RKO (cell line): ENCODE measurements around the gene SMOC1.

Experiments
- DNase-seq: peaks from one replicate; pipeline ENCODE4 v3.0.0-alpha.2; 2016; ENCODE audit warnings: low spot score

The SMOC1 gene

DNA sequence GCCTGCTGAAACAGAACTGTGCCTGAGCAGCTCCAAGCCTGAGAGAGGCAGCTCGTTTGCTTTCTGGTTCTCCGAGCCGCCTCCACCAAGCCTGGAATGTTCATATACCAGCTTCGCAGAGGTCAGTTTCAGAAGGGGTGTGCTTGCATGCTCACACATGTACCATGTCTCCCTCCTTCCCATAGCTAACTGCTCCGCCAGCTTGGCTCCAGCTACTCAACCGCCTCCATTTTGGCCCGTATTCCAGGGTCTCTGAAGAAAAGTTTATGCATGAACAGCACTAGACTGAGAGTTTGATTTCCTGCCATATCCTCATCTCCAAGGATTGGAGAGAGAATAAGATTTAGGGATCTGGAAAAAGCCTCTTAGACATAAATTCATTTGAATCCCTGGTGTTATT is 103.7 kb downstream of the SMOC1 start:
- no peak for DNase-seq

DNA sequence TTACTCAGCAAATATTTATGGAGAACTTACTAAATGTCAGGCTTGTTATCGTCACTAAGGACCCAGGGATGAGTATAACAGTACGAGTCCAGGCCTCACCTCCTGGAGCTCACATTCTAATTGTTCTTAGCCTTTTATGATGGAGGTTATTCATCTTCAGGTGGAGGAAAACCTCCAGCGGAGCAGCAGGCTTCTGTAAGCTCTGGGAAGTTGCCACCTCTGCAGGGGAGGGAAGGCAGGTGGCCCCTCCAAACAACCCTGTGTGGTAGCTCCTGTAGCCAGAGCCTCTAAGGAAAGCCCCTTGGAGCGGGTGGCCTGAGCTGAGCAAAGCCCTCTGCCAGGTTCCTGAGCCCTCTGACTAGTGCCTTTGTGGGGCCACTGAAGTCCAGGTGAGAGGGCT is 104.1 kb downstream of the SMOC1 start:
- DNase-seq = no peak

DNA sequence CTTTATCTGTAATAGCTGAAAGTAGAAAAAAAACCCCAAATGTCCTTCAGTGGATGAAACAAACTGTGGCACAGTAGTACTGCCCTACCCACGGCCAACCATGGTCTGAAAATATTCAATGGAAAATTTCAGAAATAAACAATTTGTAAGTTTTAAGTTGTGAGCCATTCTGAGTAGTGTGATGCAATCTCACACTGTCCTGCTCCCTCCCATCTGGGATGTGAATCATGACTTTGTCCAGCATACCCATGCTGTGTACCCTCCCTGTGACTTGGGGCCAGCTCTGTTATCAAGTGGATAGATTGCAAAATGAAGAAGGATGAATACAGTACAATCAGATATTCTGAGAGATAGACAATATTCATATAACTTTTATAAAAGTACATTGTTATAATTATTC is 106.2 kb downstream of the SMOC1 start:
- no peak for DNase-seq

DNA sequence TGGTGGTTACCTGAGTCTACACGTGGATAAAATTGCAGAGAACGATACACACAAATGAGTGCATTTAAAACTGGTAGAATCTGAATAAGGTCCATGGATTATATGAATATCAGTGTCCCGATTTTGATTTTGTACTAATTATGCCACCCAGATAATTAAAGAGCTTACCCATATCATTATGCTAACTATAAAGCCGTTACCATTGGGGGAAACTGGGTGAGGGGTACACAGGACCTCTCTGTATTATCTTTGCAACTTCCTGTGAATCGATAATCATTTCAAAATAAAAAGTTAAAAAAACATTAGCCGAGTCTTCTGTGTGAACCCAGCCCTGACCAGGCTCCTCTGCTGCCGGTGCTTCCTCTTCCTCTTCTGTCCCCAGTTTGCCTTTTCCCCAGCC is 107.1 kb downstream of the SMOC1 start:
- DNase-seq = no peak

DNA sequence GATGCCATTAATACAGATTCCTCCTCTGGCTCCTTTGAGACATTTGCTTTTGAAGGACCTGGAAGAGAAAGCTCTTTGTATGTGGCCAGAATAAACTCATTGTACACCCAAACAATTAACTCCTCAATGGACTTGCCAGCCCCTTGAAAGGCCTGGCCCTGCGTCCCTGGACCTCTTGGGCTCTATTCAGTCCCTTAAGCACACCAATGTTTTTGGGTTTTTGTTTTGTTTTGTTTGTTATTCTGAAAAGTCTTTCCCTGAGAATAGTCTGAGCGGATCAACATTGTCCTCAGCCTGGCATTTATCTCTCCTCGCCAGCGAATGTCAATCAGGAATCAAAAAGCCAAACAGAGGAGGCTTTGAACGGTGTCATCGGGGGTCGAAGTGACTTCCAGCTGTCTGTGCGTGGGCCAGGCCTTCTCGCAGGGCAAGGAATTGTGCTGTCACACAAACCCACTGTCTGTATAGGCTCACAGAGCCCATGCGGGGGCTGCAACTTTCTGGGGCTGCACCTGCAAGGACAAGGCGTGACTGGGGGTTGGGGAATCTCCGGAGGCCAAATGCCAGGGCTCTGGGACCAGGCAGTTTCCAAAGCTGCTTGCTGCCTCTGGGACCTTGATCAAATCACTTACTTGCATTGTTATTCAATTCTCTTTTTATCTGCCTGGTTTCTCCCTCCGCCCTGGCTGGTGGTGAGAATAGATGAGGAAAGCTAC is 108.3 kb downstream of the SMOC1 start:
- no peak for DNase-seq

DNA sequence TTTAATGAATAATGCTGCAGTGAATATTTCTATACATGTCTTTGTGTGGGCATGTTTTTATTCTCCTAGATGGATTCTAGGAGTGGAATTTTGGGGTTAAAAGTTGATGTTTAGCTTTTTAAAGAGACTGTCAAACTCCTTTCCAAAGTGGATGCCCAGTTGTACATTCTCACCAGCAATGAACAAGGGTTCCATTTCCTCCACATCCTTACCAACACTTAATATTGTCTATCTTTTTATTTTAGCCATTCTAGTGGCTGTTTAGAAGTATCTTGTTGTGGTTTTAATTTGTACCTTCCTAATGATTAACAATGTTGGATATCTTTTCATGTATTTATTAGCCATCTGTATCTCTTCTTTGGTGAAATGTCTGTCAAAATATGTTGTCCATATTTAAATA is 109.8 kb downstream of the SMOC1 start:
- no peak for DNase-seq

DNA sequence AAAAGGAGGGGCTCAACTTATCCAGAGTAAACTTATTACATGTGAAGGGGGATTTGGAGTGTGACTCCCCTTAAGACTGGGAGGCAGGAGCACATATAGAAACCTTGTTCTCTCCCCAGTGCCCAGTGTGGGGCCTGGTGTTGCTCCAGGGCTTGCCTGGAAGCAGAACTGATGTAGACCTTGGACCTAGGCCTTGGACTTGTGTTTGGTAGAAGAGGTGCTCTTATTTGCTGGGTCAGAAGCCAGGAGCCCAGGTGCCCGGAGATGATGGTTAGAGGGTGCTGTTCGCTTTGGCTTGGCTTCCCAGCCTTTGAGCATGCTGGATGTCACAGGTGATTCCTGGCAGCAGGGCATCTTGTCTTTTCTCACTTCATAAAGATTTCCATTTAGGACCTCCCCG is 110.4 kb downstream of the SMOC1 start:
- DNase-seq = no peak

DNA sequence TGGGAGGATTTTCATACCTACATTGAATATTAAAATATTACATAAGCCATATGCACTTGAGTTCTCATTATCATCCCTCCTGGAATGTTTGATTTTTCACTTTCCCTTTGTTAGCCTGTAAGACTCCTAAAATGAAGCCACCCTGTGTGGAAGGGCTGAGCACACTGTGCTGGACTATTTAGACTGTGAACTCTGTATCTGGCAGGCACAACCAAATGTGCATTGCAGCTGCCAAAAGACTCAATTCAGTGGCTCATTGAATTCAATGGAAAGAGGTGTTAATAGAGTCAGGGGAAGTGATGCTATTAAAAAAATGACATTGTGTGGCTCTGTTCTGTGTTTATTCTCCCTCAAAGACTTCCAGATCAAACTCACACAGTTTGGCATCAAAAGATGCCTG is 111.1 kb downstream of the SMOC1 start:
- DNase-seq = no peak

DNA sequence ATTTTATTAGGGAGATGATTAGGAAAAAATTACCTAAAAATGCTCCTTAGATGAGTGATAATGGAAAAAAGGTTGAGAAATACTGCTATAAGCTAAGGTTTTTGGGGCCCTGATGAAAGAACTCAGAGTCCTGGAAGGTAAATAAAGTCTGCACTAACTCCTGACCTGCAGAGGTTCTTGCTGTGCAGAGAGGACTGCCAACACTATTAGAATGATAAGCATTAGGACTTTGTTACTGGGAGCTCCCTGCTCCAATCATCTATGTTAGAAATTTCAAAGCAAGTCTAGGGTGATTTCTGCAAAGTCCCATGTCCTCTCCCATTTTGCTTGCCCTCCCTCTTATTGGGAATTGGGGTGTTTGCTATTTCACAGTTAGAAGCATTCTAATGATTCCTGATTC is 112.2 kb downstream of the SMOC1 start:
- DNase-seq = no peak

DNA sequence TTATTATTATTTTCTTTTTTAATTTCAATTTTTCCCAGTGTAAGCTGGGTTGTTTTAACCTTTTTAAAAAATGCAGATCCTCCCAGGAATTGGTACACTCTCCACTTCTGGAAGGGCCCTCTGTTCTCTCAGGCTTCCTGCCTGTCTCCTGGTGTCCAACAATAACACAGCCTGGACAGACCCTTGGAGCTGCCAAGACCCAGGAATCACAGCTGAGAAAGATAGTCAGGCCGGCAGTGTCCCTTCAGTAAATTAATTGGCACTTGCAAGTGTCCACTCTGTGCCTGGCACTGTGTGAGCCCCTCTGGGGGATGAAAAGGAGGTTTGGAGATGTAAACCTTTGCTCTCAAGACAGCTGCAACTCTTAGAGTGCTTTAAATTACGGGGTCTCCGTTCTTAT is 113.3 kb downstream of the SMOC1 start:
- no peak for DNase-seq

DNA sequence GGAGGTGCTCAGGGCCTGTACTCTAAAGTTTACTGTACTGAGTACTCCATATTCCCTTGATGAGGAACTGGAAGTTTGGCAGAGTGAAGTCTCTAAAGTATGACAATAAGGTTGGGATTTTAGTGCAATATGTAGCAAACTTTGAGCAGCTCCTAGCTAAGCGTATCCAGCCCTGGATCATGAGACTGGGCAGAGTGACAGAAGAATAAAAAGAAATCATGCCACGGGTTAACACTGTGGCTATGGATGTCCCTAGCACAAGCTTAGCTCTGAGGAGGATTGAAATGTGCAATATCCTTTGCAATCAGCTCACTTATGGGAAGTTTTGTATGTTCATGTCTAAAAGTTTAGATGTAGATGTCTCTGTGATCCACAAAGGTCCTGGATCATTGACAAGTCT is 114.1 kb downstream of the SMOC1 start:
- DNase-seq = no peak

DNA sequence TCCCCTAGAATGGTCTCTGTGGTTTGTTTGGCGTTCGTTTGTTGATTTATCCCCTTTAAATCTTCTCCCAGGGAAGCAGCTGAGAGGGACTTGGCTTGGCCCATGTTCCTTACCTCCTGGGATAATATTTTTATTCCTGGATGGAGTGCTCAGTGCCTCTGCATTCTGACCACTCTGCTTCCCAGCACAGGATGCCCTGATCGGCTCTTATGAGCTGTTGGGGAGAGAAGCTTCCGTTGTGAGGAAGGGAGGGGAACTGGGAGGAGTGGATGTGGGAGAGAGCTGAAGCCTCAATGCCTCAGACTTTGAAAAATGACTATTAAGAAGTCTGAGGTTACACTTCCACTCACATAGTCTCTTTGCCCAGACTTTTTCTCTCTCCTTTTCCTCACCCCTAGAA is 114.8 kb downstream of the SMOC1 start:
- DNase-seq = no peak

DNA sequence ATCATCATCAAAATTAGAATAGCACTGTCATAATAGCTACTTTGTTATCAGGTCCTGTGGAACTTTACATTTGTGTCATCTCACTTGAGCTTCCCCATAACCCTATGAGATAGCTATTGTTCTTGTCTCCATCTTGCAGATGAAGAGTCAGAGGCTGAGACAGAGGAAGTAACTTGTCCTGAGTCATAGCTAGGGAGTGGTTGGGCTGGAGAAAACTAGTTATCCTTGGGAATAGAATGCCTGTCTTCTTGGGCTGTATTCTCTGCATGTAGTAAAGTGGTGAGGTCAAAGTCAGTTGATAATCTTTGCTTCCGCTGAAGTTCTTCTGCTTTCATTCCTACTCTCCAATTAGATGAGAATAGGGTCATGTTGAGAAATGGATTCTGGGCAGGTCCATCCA is 117.0 kb downstream of the SMOC1 start:
- DNase-seq = peak; percentile 30

DNA sequence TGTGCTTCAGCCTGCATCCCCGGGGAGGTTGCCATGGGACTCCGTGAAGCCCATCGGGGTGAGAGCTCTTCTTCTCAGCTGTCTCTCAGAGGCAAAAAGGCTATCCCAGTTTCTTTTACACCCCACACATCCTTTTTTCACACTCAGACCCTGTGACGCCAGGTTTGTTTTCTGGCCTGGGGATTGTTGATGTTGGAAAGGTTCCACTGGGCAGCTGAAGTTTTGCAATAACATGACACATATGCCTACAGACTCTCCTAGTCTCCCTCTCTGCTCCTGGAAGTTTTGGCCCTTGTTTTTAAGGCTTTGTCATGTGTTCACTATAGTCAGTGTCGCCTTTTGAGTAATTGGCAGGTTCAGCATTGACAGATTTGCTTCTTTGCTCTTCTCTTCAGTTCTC is 118.6 kb downstream of the SMOC1 start:
- no peak for DNase-seq

DNA sequence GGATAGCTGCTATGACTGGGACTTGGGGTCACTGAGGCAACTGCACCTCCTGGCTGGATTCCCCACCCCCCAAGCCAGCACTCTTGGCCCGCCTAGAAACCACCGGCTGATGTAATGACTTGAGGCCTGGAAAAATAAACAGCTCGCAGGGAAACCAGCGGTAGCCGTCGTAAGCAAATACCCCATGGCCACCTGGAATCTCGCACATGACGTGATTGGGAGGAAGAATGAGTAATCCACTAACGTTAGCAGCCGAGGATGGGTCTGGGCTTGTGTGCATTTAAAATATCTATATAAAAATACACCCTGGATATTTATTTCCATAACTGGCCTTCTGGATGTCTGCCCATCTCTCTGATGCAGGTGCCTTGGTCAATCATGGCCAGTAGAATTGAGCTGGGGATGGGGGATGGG is 120.1 kb downstream of the SMOC1 start:
- no peak for DNase-seq

DNA sequence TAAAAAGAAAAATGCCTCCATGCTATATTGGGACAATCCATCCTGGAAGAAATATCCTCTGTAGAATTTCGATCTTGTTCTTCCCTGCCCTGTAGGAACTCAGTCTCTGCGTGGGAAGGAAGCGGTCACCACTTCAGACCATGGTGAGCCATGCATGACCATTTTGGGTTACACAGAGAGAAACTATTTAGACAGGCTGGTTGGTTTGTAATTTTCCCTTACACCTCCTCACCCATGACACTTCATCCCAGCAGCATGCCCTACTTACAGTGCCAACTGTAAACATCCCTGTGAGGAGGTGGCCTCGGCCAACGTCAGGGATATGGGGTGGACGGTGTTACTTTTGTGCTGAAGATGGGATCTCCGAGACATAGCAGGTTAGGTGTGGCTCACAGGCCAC is 121.4 kb downstream of the SMOC1 start:
- no peak for DNase-seq

DNA sequence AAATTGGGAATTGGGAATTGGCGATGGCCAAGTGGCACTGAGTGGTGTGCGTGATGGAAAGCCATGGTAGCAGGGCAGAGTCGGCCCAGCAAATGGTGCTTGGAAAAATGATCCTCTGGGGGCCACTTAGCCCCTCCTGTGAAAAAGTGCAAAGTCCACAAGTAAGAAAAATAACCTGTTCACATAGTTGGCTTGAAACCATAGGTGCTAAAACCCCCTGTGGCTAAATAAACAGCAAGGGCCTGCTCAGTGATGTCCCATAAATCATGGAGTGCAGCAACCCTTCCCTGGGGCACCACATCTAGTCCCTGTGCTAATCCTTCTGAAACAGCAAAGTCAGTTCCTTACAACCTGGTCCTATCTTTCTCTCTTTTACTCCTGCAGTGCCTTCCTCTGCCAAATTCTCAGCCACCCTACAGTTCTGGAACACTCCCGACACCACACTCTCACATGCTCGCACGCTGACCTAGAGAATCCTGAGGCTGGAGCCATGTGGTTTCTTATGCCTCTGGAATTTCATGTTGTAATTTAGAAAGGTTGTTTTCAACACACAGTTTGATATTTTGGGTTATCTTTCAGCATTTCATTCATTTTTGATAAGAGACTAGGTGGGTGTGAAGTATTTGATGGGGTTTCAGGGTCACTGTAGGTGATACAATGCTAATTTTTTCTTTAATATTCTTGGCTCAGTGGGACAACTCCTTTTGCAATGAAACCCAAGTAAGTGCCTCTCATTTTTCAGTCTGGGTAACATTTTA is 123.6 kb downstream of the SMOC1 start:
- no peak for DNase-seq

DNA sequence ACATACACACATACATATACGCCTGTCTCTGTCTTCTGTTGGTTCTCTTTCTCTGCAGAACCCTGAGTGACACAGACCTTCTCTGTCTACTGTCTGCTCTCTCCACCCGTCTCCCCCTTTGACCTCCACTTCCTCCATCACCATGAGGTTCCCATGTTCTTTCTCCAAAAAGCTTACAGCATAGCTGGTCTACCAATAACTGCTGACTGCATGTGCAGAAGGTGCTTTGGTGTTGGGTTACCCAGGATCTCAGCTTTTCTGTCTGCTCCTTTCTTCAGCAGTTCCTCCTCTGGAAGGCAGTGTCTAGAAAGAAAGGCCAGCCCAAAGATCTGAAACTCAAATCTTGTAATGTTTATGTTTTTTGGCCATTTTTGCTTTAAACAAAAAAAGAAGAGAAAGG is 125.6 kb downstream of the SMOC1 start:
- DNase-seq = no peak

DNA sequence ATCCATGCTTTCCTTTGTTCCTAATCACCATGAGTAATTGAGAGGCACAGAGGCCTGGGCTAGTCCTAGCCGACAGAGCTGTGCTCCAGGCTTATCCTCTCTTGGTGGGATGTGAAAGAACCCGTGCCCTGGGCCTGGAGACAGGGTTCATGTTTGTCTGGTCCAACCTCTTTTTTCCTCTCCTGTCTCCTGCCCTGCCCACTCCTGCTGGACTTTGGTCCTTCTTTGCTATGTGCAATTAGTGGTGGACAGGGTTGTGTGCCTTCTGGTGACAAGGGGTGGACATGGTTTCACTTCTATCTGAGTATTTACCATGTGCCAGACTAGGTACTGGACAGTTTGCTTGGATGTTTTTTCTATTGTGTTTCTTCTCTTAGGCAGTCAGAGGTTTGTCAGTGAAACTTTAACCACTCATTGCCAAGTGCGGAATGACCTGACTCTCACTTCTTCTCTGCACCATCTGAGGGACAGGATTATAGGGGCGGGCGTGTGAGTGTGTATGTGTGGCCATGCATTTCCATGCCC is 126.1 kb downstream of the SMOC1 start:
- DNase-seq = no peak

DNA sequence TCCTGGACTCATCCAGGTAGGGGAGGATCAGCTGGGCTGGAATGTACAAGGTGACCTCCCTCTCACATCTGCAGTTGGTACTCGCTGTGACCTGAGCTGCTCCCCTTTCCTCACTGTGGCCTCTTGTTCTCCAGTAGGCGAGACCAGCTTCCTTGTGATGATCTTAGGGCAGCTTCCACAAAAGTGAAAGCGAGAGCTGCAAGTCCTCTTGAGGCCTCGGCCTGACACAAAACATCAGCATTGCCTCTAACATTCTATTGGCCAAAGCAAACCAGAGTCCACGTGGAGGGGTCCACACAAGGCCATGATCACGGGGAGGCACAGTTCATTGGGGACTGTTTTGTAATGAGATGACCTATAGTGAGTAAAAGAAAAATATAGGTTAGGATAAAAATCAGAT is 127.5 kb downstream of the SMOC1 start:
- DNase-seq = no peak

DNA sequence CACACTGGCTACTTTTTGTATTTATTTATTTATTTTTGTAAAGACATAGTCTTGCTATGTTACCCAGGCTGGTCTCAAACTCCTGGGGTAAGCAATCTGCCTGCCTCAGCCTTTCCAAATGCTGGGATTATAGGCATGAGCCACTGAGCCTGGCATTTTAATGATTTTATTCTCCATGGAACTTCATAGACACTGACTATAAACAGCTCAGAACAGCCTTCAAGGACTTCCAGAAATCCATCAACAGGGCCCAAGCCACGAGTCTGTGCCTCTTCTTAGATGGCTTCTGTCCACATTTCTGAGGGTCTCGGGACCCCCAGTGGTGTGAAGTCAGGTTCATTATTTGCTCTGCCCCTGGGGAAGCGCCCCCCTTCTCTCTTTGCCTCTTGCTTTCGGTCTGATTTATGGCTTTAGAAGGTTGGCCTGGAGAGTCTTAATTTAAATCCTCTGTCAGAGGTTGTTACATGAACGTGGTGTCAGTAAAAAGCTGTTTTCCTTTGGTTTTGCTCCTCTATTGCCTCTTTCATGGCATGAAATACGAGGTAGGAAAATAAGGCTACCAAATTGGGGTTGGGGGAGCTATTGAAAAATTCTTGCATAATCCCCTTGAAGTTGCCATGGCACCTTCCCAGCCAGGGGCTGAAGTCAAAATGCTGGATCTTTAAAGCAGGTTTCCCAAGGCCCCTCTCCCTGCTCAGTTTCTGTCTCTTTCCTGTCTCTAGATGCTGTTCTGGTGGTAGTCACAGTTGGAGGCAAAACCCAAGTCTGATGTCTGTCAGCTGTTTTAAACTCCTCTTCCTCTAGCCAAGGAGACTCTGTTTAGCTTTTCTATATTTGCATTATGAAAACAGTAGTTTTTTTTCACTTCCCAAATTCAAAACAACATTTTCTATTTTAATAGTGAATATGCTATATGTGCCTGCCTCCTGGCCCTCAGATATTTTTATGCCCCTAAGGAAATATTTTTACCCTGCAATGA is 129.4 kb downstream of the SMOC1 start:
- no peak for DNase-seq

DNA sequence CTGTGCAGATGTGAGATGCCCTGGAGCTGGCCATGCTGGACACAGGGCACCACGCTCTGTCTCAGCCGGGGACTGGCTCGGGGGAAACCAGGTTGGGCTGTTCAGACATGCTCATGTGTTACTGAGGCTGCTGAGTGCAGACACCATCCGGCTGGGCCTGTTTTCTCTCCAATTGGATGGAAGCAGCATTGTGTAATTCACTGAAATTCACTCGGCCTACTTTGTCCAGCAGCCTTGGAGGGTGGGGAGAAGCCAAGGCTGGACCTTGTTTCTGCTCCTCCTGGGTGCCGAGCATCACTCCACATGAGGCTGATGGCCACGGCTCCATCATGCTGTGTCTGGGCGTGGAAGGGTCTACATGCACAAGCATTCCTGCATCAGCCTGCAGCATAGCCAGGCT is 130.7 kb downstream of the SMOC1 start:
- no peak for DNase-seq

DNA sequence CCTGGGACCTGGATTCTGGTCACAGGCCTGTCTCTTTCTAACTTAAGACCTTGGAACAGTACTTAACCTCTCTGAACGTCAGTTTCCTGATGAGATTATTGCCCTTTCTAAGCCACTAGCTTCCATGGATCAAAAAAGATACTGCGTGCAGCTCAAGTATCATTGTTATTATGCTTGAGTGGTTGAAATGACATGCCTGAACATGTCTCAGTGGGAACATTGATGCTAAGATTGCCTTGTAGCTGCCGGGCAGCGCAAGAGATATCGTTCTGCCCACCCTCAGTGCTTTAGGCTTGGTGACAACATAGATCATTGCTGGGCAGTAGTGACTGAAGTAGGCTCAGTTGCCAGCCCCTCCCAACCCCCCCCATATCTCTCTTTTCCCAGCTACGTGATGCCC is 131.9 kb downstream of the SMOC1 start:
- DNase-seq = no peak
